Subcutaneous abdominal adipose tissue (tissue), 5 donors: ENCODE data around the gene IDH3A.

Experiments used
- H3K27ac ChIP-seq: one replicate; pipeline ENCODE4 v1.7.0; 2013; ENCODE audit warnings: low read depth, mild to moderate bottlenecking, inconsistent platforms, low read length, moderate library complexity
- H3K27me3 ChIP-seq, 5 donors: one replicate each; pipeline ENCODE4 v1.7.0; 2013; ENCODE audit warnings: low read length in 5 of 5, inconsistent platforms in 1 of 5; ENCODE audit not compliant: control insufficient read depth in 5 of 5, insufficient read depth in 4 of 5
- H3K36me3 ChIP-seq, 5 donors: one replicate each; pipeline ENCODE4 v1.7.0; 2013; ENCODE audit warnings: low read length in 5 of 5; ENCODE audit not compliant: control insufficient read depth in 5 of 5, insufficient read depth in 5 of 5
- H3K4me1 ChIP-seq, 5 donors: one replicate each; pipeline ENCODE4 v1.7.0; 2013; ENCODE audit warnings: low read length in 5 of 5, mild to moderate bottlenecking in 3 of 5, moderate library complexity in 1 of 5; ENCODE audit not compliant: control insufficient read depth in 5 of 5, insufficient read depth in 5 of 5
- H3K4me3 ChIP-seq, 5 donors: one replicate each; pipeline ENCODE4 v1.7.0; 2013; ENCODE audit warnings: low read length in 5 of 5, low read depth in 1 of 5
- H3K9ac ChIP-seq, 5 donors: one replicate each; pipeline ENCODE4 v1.7.0; 2013; ENCODE audit warnings: low read length in 5 of 5, mild to moderate bottlenecking in 4 of 5, moderate library complexity in 3 of 5
- H3K9me3 ChIP-seq, 5 donors: one replicate each; pipeline ENCODE4 v1.7.0; 2013; ENCODE audit warnings: low read length in 5 of 5; ENCODE audit not compliant: control insufficient read depth in 5 of 5
- donor health status: healthy.
- donor health status: healthy.
- donor health status: healthy.
- donor health status: healthy.
- donor health status: healthy.

Gene IDH3A

GRCh38 chr15:78200276-78200930 is 51.2 kb downstream of the IDH3A start:
- Histone ChIP-seq H3K9ac (no peak overlapping the region), H3K4me1 (peaks cover 0 to 21% (median 10%) of the 10 kb centered on the region in 5 donors), H3K27me3 (no peaks in the 10 kb centered on the region), H3K27ac (no peak overlapping the region), H3K36me3 (no peaks in the 10 kb centered on the region), H3K9me3 (no peaks in the 10 kb centered on the region), H3K4me3 (no peak overlapping the region)

GRCh38 chr15:78201281-78202190 is 52.4 kb downstream of the IDH3A start:
- Histone ChIP-seq H3K27ac (no peak overlapping the region), H3K36me3 (no peaks in the 10 kb centered on the region), H3K27me3 (no peaks in the 10 kb centered on the region), H3K9ac (no peak overlapping the region), H3K4me1 (peaks cover 0 to 22% (median 12%) of the 10 kb centered on the region in 5 donors), H3K4me3 (no peak overlapping the region), H3K9me3 (no peaks in the 10 kb centered on the region)

GRCh38 chr15:78203346-78204225 is 54.4 kb downstream of the IDH3A start:
- Histone ChIP-seq H3K4me1 (peaks cover 0 to 19% (median 16%) of the 10 kb centered on the region in 5 donors), H3K9me3 (no peaks in the 10 kb centered on the region), H3K27ac (no peak overlapping the region), H3K9ac (no peak overlapping the region), H3K4me3 (no peak overlapping the region), H3K36me3 (no peaks in the 10 kb centered on the region), H3K27me3 (no peaks in the 10 kb centered on the region)

GRCh38 chr15:78204351-78205309 is 55.5 kb downstream of the IDH3A start:
- Histone ChIP-seq H3K27ac (no peak overlapping the region), H3K4me1 (peaks cover 0 to 23% (median 22%) of the 10 kb centered on the region in 5 donors), H3K27me3 (no peaks in the 10 kb centered on the region)

GRCh38 chr15:78205337-78205736 is 56.2 kb downstream of the IDH3A start:
- Histone ChIP-seq H3K27ac (no peak overlapping the region), H3K9ac (no peak overlapping the region), H3K4me1 (peaks cover 0 to 28% (median 26%) of the 10 kb centered on the region in 5 donors)

More at GRCh38 chr15:78204351-78205309, 55.5 kb downstream of the IDH3A start:
- Histone ChIP-seq H3K9ac (peak overlapping the region in 1 of 5 donors; percentile 8), H3K36me3 (no peaks in the 10 kb centered on the region), H3K4me3 (no peak overlapping the region), H3K9me3 (no peaks in the 10 kb centered on the region)

GRCh38 chr15:78205856-78206255 is 56.7 kb downstream of the IDH3A start:
- H3K4me3 ChIP-seq, result no peak overlapping the region
- no peak overlapping the region for H3K27ac ChIP-seq
- no peak overlapping the region for H3K9ac ChIP-seq
- peaks cover 0 to 28% (median 26%) of the 10 kb centered on the region in 5 donors for H3K4me1 ChIP-seq
- H3K27me3 ChIP-seq, result no peaks in the 10 kb centered on the region
- no peaks in the 10 kb centered on the region for H3K36me3 ChIP-seq
- no peaks in the 10 kb centered on the region for H3K9me3 ChIP-seq

More at GRCh38 chr15:78205337-78205736, 56.2 kb downstream of the IDH3A start:
- H3K27me3 ChIP-seq, result no peaks in the 10 kb centered on the region
- H3K4me3 ChIP-seq, result no peak overlapping the region
- H3K36me3 ChIP-seq, result no peaks in the 10 kb centered on the region
- no peaks in the 10 kb centered on the region for H3K9me3 ChIP-seq

- H3K9ac ChIP-seq, result no peak overlapping the region
Measured at GRCh38 chr15:78206326-78207109, 57.4 kb downstream of the IDH3A start.

GRCh38 chr15:78207110-78207458 is 57.9 kb downstream of the IDH3A start:
- no peak overlapping the region for H3K9ac ChIP-seq
- H3K9me3 ChIP-seq, result no peaks in the 10 kb centered on the region
- H3K36me3 ChIP-seq, result no peaks in the 10 kb centered on the region
- no peak overlapping the region for H3K4me3 ChIP-seq
- peaks cover 0 to 31% (median 26%) of the 10 kb centered on the region in 5 donors for H3K4me1 ChIP-seq
- H3K27me3 ChIP-seq, result peaks cover 0 to 4% (median 0%) of the 10 kb centered on the region in 5 donors
- H3K27ac ChIP-seq, result no peak overlapping the region

More at GRCh38 chr15:78206326-78207109, 57.4 kb downstream of the IDH3A start:
- H3K36me3 ChIP-seq, result no peaks in the 10 kb centered on the region
- no peak overlapping the region for H3K27ac ChIP-seq
- no peak overlapping the region for H3K4me3 ChIP-seq
- H3K4me1 ChIP-seq, result peaks cover 0 to 30% (median 26%) of the 10 kb centered on the region in 5 donors
- no peaks in the 10 kb centered on the region for H3K9me3 ChIP-seq
- no peaks in the 10 kb centered on the region for H3K27me3 ChIP-seq
